Measurements from ENCODE around the gene ZCCHC17. TPM values are rescaled to one million over a fixed set of nuclear protein-coding genes. Genes with fewer than 3 reads are reported as not detected.

The ZCCHC17 gene
- polyA plus RNA-seq, 1 donor: 28.5 TPM

DNA sequence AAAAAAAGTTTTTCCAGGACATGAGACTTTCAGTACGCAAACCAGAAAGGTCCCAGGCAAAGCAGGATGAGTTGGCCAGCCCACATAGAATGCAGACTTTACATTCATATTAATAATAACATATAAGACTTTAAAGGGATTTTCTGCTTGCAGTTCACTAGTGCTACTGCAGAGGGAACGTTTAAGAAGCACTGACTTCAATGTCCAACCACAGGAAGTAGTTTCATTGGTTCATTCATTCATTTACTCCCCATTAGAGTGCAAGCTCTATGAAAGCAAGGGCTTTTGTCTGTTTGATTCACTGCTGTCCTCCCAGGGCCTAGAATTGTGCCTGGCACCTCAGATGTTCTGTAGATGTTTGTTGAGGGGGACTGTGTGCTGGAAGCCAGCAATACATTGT is 104.4 kb downstream of the ZCCHC17 start:
- no peaks in the 10 kb centered on the region for H3K27me3 ChIP-seq (ENCODE audit: control insufficient read depth, insufficient read depth, low read length)
- no peak for DNase-seq
- no peaks in the 10 kb centered on the region for H3K36me3 ChIP-seq (ENCODE audit: control insufficient read depth, insufficient read depth, low read length)
- no peak overlapping the region for H3K27ac ChIP-seq (ENCODE audit: low read length)
- no peaks in the 10 kb centered on the region for H3K4me1 ChIP-seq (ENCODE audit: control insufficient read depth, insufficient read depth, low read length)
- WGBS (ENCODE audit: insufficient coverage, low lambda C conversion rate): 83% methylated on average over 1 of the region's 2 CpGs
- no peaks in the 10 kb centered on the region for H3K9me3 ChIP-seq (ENCODE audit: control insufficient read depth, low read depth, low read length)
- H3K4me3 ChIP-seq (ENCODE audit: low read length): no peak overlapping the region

DNA sequence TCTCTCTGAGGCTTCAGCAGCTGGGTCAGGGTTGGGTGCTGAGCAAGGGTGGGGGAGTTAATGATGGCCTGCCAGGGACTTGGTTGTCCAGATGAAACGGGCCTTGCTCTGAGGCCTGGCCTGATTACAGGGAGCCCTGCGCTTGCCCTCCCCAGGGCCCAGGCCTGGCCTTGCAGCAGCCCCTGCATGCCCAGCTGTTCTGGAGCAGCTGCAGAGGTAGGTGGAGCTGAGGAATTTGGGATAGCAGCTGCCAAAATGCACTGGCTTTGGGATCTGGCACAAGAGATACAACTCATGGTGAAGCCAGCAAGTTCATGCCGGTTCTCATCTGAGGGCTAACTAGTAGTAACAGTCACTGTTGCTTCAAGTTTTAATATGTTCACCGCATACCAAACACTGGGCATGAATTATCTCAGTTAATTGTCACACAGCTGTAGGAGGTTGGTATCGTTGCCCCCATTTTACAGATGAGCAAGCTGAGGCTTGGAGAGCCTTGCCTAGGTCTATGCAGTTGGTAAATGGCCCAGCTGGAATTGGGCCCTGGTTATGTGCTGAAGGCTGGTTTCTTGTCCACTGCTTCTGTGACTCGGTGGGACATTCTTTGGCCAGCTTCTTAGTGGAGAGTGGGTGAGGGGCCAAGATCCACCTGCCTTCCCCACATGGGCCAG is 108.9 kb downstream of the ZCCHC17 start:
- no peak for DNase-seq
- Histone ChIP-seq H3K4me1 (ENCODE audit: control insufficient read depth, insufficient read depth, low read length) (no peaks in the 10 kb centered on the region), H3K27ac (ENCODE audit: low read length) (no peak overlapping the region), H3K36me3 (ENCODE audit: control insufficient read depth, insufficient read depth, low read length) (no peaks in the 10 kb centered on the region), H3K27me3 (ENCODE audit: control insufficient read depth, insufficient read depth, low read length) (no peaks in the 10 kb centered on the region), H3K4me3 (ENCODE audit: low read length) (no peak overlapping the region), H3K9me3 (ENCODE audit: control insufficient read depth, low read depth, low read length) (no peaks in the 10 kb centered on the region)
- WGBS (ENCODE audit: insufficient coverage, low lambda C conversion rate): no CpG with 5 or more reads among the region's 6 CpGs

DNA sequence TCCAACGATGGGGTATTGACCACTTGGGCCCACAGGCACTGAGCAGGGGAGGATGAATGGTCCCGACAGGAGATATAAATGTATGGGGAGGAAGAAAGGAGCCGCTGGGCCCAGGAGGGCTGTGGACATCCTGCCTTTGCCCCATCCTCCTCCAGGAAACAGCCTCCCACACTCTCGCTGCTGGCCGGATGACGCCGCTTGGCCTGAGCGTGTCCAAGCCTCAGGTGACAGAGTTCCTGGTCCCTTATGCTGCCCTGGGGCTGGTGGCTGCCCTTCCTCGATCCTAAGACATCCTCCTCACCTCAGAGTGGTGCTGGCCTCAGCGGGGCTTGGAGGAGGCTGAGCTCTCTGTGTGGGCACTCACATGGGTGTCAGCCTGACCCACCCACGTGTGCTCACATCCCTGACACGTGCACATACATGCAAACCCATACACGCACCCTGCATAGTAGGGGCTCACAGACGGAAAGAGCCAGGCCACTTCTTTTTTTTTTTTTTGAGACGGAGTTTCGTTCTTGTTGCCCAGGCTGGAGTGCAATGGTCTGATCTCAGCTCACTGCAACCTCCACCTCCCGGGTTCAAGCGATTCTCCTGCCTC is 110.3 kb downstream of the ZCCHC17 start:
- no peaks in the 10 kb centered on the region for H3K4me1 ChIP-seq (ENCODE audit: control insufficient read depth, insufficient read depth, low read length)
- H3K27me3 ChIP-seq (ENCODE audit: control insufficient read depth, insufficient read depth, low read length): no peaks in the 10 kb centered on the region
- DNase-seq: no peak
- H3K36me3 ChIP-seq (ENCODE audit: control insufficient read depth, insufficient read depth, low read length): no peaks in the 10 kb centered on the region
- no peak overlapping the region for H3K4me3 ChIP-seq (ENCODE audit: low read length)
- H3K9me3 ChIP-seq (ENCODE audit: control insufficient read depth, low read depth, low read length): no peaks in the 10 kb centered on the region
- H3K27ac ChIP-seq (ENCODE audit: low read length): no peak overlapping the region
- 100% methylated on average over 1 of the region's 18 CpGs for WGBS (ENCODE audit: insufficient coverage, low lambda C conversion rate)

DNA sequence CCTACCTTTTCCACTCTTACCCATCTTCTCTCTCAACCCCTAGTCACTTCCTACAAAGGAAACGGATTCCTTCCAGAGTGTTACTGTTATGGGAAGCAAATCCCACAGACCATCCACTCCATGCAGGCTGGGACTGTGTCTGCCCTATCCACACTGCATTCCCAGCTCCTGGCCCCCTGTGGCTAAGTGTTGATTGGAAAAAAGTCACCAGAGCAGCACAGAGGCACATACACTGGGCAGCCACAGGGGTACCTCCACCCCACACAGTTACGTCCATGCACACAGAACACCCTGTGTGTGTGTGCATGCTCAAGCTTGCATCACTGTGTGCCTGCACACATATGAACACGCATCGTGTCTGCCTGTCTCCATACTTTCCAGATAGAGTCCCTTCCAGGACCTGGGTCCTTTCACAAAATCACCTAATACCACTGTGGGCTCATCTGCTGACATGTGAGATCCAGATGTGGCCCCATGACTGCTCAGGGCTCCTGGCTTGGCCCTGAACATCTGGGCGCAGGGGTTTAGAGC is 112.0 kb downstream of the ZCCHC17 start:
- no CpG with 5 or more reads among the region's 5 CpGs for WGBS (ENCODE audit: insufficient coverage, low lambda C conversion rate)
- Histone ChIP-seq H3K27me3 (ENCODE audit: control insufficient read depth, insufficient read depth, low read length) (peaks cover 3% of the 10 kb centered on the region), H3K4me1 (ENCODE audit: control insufficient read depth, insufficient read depth, low read length) (peaks cover 4% of the 10 kb centered on the region), H3K27ac (ENCODE audit: low read length) (no peak overlapping the region), H3K36me3 (ENCODE audit: control insufficient read depth, insufficient read depth, low read length) (no peaks in the 10 kb centered on the region), H3K9me3 (ENCODE audit: control insufficient read depth, low read depth, low read length) (no peaks in the 10 kb centered on the region), H3K4me3 (ENCODE audit: low read length) (no peak overlapping the region)
- no peak for DNase-seq

DNA sequence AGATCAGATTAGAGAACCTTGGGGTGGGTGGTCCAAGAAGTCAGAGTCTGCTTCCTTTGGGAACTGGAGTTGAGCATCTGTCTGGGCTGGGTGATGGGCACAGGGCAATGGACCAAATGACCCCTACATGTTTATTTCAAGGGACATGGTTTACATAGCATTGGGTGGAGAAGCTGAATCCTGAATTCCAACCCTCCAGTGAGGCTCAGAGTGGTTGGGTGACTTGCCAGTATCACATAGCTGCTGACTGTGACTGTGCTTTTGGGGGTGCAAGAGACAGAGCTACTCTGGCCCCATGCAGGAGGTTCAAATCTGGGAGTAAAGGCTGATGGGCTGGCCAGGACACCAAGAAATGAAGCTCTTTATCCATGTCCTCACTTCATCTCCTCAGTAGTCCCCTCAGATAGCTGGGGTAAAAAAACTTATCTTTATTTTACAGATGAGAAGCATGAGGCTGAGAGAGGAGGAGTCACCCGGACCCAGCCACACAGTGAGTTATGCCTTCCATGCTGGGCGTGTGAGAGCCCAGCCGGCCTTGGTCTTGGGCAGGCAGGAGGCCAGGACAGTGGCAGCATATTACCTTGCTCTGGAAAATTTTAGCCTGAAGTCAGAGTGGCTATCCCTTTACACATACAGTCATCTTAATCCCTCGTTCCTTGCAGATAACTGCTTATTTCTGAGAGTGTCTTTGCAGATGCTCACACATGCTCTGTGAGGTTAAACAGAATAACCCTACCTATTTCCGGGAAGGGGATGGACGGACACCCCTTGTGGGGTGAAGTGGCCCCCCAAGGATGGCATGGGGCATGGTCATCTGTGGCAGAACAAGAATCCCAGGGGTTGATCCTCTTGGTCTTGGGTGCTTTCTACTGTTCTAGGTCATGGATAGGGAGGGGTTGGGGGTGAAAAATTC is 113.4 kb downstream of the ZCCHC17 start:
- no peaks in the 10 kb centered on the region for H3K9me3 ChIP-seq (ENCODE audit: control insufficient read depth, low read depth, low read length)
- WGBS (ENCODE audit: insufficient coverage, low lambda C conversion rate): no CpG with 5 or more reads among the region's 6 CpGs
- peaks cover 5% of the 10 kb centered on the region for H3K27me3 ChIP-seq (ENCODE audit: control insufficient read depth, insufficient read depth, low read length)
- no peaks in the 10 kb centered on the region for H3K36me3 ChIP-seq (ENCODE audit: control insufficient read depth, insufficient read depth, low read length)
- DNase-seq: no peak
- H3K4me1 ChIP-seq (ENCODE audit: control insufficient read depth, insufficient read depth, low read length): peaks cover 12% of the 10 kb centered on the region
- no peak overlapping the region for H3K4me3 ChIP-seq (ENCODE audit: low read length)
- no peak overlapping the region for H3K27ac ChIP-seq (ENCODE audit: low read length)

DNA sequence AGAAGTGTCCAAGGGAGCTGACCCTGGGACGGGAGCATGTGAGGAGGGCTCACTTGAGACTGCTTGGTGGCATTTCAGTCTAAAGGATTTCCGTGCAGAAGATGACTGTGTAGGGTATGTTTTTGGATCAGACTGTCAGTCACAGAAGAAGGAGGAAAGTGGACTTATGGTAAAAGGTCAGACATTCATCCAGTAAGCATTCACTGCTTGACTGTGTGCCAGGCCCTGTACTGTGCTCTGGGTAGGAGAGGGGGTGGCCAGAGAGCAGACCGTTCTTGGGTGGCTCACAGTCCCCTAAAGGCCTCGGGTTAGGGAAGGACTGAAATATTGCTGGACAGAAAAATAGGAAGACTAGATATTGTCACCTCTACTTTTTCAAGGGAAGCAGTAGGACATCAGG is 114.0 kb downstream of the ZCCHC17 start:
- Histone ChIP-seq H3K27ac (ENCODE audit: low read length) (no peak overlapping the region), H3K9me3 (ENCODE audit: control insufficient read depth, low read depth, low read length) (no peaks in the 10 kb centered on the region), H3K4me3 (ENCODE audit: low read length) (no peak overlapping the region), H3K4me1 (ENCODE audit: control insufficient read depth, insufficient read depth, low read length) (peaks cover 12% of the 10 kb centered on the region), H3K36me3 (ENCODE audit: control insufficient read depth, insufficient read depth, low read length) (no peaks in the 10 kb centered on the region), H3K27me3 (ENCODE audit: control insufficient read depth, insufficient read depth, low read length) (peaks cover 5% of the 10 kb centered on the region)
- no CpG with 5 or more reads among the region's 4 CpGs for WGBS (ENCODE audit: insufficient coverage, low lambda C conversion rate)
- no peak for DNase-seq

DNA sequence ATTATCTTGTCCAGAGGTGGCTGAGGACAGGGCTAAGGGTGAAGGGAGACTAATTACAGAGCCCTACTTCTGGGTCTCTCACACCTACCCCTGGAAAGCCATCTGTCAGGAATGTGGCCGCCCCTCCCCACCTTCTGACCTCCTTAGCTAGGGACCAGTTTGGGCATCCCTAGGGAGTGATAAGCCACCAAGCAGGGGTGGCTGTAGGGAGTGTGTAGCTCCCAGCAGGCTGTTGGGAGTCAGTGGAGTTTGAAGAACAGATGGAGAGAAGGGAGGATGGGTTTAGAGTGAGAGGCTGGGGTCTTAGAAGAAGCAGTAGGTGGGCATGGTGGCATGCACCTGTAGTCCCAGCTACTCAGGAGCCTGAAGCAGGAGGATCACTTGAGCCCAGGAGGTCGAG is 115.4 kb downstream of the ZCCHC17 start:
- Histone ChIP-seq H3K9me3 (ENCODE audit: control insufficient read depth, low read depth, low read length) (no peaks in the 10 kb centered on the region), H3K4me1 (ENCODE audit: control insufficient read depth, insufficient read depth, low read length) (peaks cover 12% of the 10 kb centered on the region), H3K36me3 (ENCODE audit: control insufficient read depth, insufficient read depth, low read length) (no peaks in the 10 kb centered on the region), H3K4me3 (ENCODE audit: low read length) (no peak overlapping the region), H3K27me3 (ENCODE audit: control insufficient read depth, insufficient read depth, low read length) (peaks cover 5% of the 10 kb centered on the region), H3K27ac (ENCODE audit: low read length) (no peak overlapping the region)
- WGBS (ENCODE audit: insufficient coverage, low lambda C conversion rate): no CpG with 5 or more reads among the region's 2 CpGs
- DNase-seq: no peak

DNA sequence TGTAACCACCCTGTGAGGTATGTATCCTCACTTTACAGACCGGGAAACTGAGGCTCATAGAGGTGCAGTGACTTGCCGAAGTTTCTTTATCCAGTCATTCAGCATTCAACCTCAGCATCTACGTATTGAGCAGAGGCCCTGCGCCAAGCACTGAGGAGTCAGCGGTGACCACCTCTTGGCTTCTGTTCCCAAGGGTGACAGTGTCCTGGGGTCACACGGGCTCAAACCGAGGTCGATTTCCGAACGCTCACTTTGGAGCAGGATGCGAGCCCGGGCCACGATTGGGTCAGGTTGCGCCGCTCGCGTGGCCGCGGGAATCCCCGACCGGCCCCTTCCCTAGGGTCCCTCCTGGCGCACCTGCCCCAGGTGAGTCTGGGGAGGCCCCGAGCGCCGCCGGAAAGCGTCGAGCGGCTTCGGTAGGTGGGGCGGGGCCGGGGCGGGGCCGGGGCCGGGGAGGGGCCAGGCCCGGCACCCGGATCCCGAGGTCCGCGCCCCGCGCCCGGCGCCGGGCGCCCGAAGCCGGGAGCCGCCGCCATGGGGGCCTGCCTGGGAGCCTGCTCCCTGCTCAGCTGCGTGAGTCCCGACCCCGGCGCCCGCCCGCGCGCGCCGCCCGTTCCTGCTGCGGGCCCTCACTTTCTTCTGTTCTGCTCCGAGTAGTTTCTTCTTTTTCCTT is 116.0 kb downstream of the ZCCHC17 start, which contains the start of gene SERINC2:
Gene SERINC2 (plus strand): TSS at position 482 of the 673 bp plus-strand sequence. CDS start 53 bp downstream, at position 535.
- no CpG with 5 or more reads among the region's 63 CpGs for WGBS (ENCODE audit: insufficient coverage, low lambda C conversion rate)
- Histone ChIP-seq H3K27me3 (ENCODE audit: control insufficient read depth, insufficient read depth, low read length) (peaks cover 5% of the 10 kb centered on the region), H3K36me3 (ENCODE audit: control insufficient read depth, insufficient read depth, low read length) (no peaks in the 10 kb centered on the region), H3K9me3 (ENCODE audit: control insufficient read depth, low read depth, low read length) (no peaks in the 10 kb centered on the region), H3K4me1 (ENCODE audit: control insufficient read depth, insufficient read depth, low read length) (peaks cover 16% of the 10 kb centered on the region), H3K4me3 (ENCODE audit: low read length) (peak within 1 kb of the TSS; percentile 86), H3K27ac (ENCODE audit: low read length) (peak within 1 kb of the TSS; percentile 90)
- peak; percentile 43 to 68 for DNase-seq

DNA sequence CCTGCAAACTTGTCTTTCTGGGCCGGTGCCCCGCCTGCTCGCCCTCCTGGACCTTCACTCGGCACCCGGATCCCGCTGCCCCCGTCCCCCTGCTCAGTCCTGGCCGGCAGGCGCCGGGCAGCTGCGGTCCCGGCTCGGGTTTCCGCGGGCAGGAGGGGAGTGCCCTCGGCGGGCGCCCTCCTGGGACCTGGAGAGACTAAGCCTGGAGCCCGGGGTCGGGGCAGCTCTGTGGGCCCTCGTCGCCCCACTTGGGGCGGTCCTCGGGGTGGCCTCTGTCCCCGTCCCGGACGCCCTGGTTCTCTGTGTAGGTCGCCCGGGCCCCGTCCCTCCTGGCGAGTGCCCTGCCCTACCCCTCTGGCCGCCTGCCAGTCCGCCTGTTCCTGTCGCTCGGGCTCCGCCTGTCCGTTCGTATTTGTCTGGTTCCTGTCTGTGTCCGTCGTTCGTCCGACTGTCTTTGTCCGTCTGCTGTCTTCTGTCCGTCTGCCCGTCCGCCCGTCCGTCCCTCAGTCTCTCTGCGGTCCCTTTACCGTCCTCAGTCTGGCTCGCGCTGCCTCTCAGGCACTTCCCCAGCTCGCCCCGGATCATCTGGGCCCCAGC is 116.7 kb downstream of the ZCCHC17 start:
- DNase-seq: peak; percentile 35 to 80
- Histone ChIP-seq H3K4me3 (ENCODE audit: low read length) (peak overlapping the region; percentile 86), H3K4me1 (ENCODE audit: control insufficient read depth, insufficient read depth, low read length) (peaks cover 16% of the 10 kb centered on the region), H3K9me3 (ENCODE audit: control insufficient read depth, low read depth, low read length) (no peaks in the 10 kb centered on the region), H3K36me3 (ENCODE audit: control insufficient read depth, insufficient read depth, low read length) (no peaks in the 10 kb centered on the region), H3K27me3 (ENCODE audit: control insufficient read depth, insufficient read depth, low read length) (peaks cover 5% of the 10 kb centered on the region), H3K27ac (ENCODE audit: low read length) (peak overlapping the region; percentile 90)
- WGBS (ENCODE audit: insufficient coverage, low lambda C conversion rate): no CpG with 5 or more reads among the region's 54 CpGs

Measured in large intestine (tissue), 3 donors.